ENCODE results near the gene PCCB. TPM values are rescaled to one million over a fixed set of nuclear protein-coding genes. Genes with fewer than 3 reads are reported as not detected.
A peak's percentile ranks its signal among the peaks of the same experiment; 100 is the strongest.

The PCCB gene
- total RNA-seq, 1 experiment from 2014 or later = 69.0 TPM

GRCh38 chr3:136250059-136250902 lies at the start of gene PCCB (continued):
- TF ChIP-seq, protein P1, sequence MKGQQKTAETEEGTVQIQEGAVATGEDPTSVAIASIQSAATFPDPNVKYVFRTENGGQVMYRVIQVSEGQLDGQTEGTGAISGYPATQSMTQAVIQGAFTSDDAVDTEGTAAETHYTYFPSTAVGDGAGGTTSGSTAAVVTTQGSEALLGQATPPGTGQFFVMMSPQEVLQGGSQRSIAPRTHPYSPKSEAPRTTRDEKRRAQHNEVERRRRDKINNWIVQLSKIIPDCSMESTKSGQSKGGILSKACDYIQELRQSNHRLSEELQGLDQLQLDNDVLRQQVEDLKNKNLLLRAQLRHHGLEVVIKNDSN (CRISPR knock-in tag; IDR thresholded peaks at IDR 0.05) = peak; percentile 40; the same call in 1 of the 2 replicates
- TF ChIP-seq CBFB (CRISPR knock-in tag; IDR thresholded peaks at IDR 0.05; ENCODE audit: low read depth) (0 out of 2 replicates have a peak, but pooled peaks have one; percentile 41), ETV6 (CRISPR knock-in tag; IDR thresholded peaks at IDR 0.05) (peak; percentile 80; the same call in 1 of the 2 replicates), NFE2L1 (CRISPR knock-in tag; IDR thresholded peaks at IDR 0.05) (0 out of 2 replicates have a peak, but pooled peaks have one; percentile 37), NFATC4 (CRISPR knock-in tag; IDR thresholded peaks at IDR 0.05) (no peak), TP53 (CRISPR knock-in tag; IDR thresholded peaks at IDR 0.05) (no peak), TEAD4 (CRISPR knock-in tag; IDR thresholded peaks at IDR 0.05) (0 out of 2 replicates have a peak, but pooled peaks have one; percentile 63), FOXJ3 (CRISPR knock-in tag; IDR thresholded peaks at IDR 0.05; ENCODE audit: borderline replicate concordance) (no peak), ESRRA (CRISPR knock-in tag; IDR thresholded peaks at IDR 0.05; ENCODE audit: borderline replicate concordance) (peak; percentile 74; the same call in 1 of the 2 replicates), SOX15 (CRISPR knock-in tag; IDR thresholded peaks at IDR 0.05) (no peak), ZNF138 (CRISPR knock-in tag; conservative IDR thresholded peaks at IDR 0.05) (no peak), JAZF1 (CRISPR knock-in tag; IDR thresholded peaks at IDR 0.05) (no peak), ZNF281 (CRISPR knock-in tag; IDR thresholded peaks at IDR 0.05) (peak; percentile 47; the same call in 1 of the 2 replicates), GABPB1 (CRISPR knock-in tag; IDR thresholded peaks at IDR 0.05) (0 out of 2 replicates have a peak, but pooled peaks have one; percentile 35), ZBTB21 (CRISPR knock-in tag; IDR thresholded peaks at IDR 0.05; ENCODE audit: borderline replicate concordance) (peak; percentile 81; the same call in 1 of the 2 replicates), USF2 (CRISPR knock-in tag; IDR thresholded peaks at IDR 0.05) (peak; percentile 42; the same call in 1 of the 2 replicates), TCF7 (CRISPR knock-in tag; IDR thresholded peaks at IDR 0.05; ENCODE audit: low read depth) (no peak), ZNF317 (CRISPR knock-in tag; IDR thresholded peaks at IDR 0.05; ENCODE audit: borderline replicate concordance, low read depth) (no peak), ZNF263 (CRISPR knock-in tag; IDR thresholded peaks at IDR 0.05; ENCODE audit: low read depth) (no peak), SP1 (CRISPR knock-in tag; conservative IDR thresholded peaks at IDR 0.05) (peak; percentile 90), RORB (CRISPR knock-in tag; IDR thresholded peaks at IDR 0.05) (no peak)
- TF ChIP-seq, protein P2, sequence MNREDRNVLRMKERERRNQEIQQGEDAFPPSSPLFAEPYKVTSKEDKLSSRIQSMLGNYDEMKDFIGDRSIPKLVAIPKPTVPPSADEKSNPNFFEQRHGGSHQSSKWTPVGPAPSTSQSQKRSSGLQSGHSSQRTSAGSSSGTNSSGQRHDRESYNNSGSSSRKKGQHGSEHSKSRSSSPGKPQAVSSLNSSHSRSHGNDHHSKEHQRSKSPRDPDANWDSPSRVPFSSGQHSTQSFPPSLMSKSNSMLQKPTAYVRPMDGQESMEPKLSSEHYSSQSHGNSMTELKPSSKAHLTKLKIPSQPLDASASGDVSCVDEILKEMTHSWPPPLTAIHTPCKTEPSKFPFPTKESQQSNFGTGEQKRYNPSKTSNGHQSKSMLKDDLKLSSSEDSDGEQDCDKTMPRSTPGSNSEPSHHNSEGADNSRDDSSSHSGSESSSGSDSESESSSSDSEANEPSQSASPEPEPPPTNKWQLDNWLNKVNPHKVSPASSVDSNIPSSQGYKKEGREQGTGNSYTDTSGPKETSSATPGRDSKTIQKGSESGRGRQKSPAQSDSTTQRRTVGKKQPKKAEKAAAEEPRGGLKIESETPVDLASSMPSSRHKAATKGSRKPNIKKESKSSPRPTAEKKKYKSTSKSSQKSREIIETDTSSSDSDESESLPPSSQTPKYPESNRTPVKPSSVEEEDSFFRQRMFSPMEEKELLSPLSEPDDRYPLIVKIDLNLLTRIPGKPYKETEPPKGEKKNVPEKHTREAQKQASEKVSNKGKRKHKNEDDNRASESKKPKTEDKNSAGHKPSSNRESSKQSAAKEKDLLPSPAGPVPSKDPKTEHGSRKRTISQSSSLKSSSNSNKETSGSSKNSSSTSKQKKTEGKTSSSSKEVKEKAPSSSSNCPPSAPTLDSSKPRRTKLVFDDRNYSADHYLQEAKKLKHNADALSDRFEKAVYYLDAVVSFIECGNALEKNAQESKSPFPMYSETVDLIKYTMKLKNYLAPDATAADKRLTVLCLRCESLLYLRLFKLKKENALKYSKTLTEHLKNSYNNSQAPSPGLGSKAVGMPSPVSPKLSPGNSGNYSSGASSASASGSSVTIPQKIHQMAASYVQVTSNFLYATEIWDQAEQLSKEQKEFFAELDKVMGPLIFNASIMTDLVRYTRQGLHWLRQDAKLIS (CRISPR knock-in tag; IDR thresholded peaks at IDR 0.05; ENCODE audit: borderline replicate concordance) = peak; percentile 72; the same call in 1 of the 2 replicates
- TF ChIP-seq, protein P3, sequence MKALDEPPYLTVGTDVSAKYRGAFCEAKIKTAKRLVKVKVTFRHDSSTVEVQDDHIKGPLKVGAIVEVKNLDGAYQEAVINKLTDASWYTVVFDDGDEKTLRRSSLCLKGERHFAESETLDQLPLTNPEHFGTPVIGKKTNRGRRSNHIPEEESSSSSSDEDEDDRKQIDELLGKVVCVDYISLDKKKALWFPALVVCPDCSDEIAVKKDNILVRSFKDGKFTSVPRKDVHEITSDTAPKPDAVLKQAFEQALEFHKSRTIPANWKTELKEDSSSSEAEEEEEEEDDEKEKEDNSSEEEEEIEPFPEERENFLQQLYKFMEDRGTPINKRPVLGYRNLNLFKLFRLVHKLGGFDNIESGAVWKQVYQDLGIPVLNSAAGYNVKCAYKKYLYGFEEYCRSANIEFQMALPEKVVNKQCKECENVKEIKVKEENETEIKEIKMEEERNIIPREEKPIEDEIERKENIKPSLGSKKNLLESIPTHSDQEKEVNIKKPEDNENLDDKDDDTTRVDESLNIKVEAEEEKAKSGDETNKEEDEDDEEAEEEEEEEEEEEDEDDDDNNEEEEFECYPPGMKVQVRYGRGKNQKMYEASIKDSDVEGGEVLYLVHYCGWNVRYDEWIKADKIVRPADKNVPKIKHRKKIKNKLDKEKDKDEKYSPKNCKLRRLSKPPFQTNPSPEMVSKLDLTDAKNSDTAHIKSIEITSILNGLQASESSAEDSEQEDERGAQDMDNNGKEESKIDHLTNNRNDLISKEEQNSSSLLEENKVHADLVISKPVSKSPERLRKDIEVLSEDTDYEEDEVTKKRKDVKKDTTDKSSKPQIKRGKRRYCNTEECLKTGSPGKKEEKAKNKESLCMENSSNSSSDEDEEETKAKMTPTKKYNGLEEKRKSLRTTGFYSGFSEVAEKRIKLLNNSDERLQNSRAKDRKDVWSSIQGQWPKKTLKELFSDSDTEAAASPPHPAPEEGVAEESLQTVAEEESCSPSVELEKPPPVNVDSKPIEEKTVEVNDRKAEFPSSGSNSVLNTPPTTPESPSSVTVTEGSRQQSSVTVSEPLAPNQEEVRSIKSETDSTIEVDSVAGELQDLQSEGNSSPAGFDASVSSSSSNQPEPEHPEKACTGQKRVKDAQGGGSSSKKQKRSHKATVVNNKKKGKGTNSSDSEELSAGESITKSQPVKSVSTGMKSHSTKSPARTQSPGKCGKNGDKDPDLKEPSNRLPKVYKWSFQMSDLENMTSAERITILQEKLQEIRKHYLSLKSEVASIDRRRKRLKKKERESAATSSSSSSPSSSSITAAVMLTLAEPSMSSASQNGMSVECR (CRISPR knock-in tag; IDR thresholded peaks at IDR 0.05; ENCODE audit: borderline replicate concordance) = peak; percentile 77; the same call in 1 of the 2 replicates
- TF ChIP-seq, protein P4, sequence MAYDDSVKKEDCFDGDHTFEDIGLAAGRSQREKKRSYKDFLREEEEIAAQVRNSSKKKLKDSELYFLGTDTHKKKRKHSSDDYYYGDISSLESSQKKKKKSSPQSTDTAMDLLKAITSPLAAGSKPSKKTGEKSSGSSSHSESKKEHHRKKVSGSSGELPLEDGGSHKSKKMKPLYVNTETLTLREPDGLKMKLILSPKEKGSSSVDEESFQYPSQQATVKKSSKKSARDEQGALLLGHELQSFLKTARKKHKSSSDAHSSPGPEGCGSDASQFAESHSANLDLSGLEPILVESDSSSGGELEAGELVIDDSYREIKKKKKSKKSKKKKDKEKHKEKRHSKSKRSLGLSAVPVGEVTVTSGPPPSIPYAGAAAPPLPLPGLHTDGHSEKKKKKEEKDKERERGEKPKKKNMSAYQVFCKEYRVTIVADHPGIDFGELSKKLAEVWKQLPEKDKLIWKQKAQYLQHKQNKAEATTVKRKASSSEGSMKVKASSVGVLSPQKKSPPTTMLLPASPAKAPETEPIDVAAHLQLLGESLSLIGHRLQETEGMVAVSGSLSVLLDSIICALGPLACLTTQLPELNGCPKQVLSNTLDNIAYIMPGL (CRISPR knock-in tag; IDR thresholded peaks at IDR 0.05) = peak; percentile 95
